GM21576 (cell line): Measurements from ENCODE around the gene TM2D1.
"Not testable (repeated sequence)": the region's sequence is repeated elsewhere in the genome, so short reads cannot be mapped to it uniquely, and the experiment has no call there.

Experiments used
- ATAC-seq: cut with Tn5 transposase; IDR thresholded peaks from one replicate; pipeline ENCODE4 v1.9.1; 2021; ENCODE audit warnings: mild to moderate bottlenecking, moderate library complexity; ENCODE audit not compliant: unreplicated experiment

The TM2D1 gene

DNA sequence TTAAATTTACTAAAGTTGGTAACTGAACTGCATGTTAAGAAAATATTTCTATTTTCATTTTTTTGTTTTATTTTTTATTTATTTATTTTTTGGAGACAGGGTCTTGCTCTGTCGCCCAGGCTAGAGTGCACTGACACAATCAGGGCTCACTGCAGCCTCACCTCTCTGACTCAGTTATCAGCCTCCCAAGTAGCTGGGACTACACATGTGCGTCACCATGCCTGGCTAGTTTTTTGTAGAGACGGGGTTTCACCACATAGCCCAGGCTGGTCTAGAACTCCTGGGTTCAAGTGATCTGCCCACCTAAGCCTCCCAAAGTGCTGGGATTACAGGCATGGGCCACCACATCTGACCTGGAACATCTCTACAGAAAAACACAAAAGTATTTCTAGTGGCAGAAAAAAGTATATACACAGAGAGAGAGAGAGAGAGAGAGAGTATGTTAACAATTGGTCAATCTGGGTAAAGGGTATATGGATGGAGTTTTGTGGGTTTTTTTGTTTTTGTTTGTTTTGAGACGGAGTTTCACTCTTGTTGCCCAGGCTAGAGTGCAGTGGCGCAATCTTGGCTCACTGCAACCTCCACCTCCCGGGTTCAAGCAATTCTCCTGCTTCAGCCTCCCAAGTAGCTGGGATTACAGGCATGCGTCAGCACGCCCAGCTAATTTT is 5.8 kb downstream of the TM2D1 start:
- ATAC-seq, result not testable (repeated sequence)

DNA sequence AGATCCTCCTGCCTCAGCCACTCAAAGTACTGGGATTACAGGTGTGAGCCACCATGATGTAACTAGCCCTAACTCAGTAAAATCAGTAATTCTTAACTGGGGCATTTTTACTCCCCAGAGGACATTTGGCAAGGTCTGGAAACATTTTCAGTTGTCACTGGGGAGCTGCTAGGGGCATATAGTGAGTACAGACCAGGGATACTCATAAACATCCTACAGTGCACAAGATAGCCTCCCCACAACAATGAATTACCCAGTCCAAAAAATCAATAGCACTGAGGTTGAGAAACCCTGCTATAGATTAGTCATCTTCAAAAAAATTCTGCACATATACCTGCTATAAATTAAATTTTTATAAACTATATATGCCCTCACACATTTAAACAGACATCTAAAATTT is 13.0 kb downstream of the TM2D1 start:
- no peak for ATAC-seq

GRCh38 chr1:61711257-61711656 is 13.7 kb downstream of the TM2D1 start:
- ATAC-seq, result not testable (repeated sequence)

- no peak for ATAC-seq
These were observed 15.0 kb downstream of the TM2D1 start for GRCh38 chr1:61709908-61710289.

- no peak for ATAC-seq
These were observed 15.7 kb downstream of the TM2D1 start for GRCh38 chr1:61708953-61709907.

GRCh38 chr1:61699911-61700851 is 24.8 kb downstream of the TM2D1 start:
- ATAC-seq, result no peak

DNA sequence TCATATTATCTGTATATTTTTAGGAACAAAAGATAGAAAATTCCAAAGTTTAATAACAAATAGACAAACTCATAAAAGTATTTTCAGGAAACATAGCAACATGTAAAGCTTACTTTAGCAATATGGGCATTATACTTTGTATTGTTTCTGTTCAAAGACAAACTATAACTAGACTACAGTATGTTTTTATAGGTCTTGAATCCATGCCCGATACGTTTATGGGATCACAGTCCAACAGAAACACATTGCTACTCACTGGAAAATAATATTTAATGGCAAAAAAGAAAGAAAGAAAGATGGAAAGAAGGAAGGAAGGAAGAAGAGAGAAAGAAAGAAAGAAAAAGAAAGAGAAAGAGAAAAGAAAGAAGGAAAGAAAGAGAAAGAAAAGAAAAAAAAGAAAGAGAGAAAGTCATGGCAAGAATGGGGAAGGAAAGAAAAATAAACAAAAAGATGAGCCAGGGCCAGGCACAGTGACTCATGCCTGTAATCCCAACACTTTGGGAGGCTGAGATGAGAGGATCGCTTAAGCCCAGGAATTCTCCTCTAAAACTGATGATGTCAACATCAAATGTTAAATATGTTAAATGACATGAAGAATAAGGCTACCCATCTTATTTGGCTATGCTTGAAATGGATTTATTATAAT is 32.7 kb downstream of the TM2D1 start:
- ATAC-seq, result no peak

- no peak for ATAC-seq
These were observed 37.0 kb downstream of the TM2D1 start for GRCh38 chr1:61687901-61688300.

GRCh38 chr1:61682891-61683290 is 42.0 kb downstream of the TM2D1 start:
- no peak for ATAC-seq

DNA sequence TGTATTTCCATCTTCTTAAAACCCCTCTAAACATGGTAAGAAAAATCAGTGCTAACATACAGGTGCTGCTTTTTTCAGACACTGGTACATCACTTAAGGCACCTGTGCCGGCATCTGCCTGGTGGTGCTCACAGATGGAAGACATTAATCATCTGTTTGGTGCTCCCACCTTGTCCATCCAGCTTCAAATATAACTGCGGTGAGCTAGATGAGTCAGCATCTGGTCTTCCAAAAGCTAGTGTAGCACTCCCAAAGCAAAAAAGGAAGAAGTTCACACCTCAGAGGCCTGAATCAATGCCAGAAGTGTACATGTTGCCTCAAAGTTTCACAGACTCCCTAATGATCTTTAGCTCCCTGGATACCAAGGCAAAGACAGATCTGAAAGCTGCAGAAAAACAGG is 44.4 kb downstream of the TM2D1 start:
- no peak for ATAC-seq

DNA sequence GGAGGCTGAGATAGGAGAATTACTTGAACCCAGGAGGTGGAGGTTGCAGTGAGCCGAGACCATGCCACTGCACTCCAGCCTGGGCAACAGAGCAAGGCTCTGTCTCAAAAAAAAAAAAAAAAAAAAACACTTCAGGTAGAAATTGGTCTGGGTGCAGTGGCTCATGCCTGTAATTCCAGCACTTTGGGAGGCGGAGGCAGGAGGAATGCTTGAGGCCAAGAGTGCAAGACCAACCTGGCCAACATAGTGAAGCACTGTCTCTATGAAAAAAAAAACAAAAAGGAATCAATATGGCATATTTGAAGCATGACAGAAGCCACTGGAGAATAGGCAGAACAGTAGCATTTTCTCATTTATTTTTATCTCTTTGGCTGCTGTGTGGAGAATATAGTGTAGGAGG is 48.1 kb downstream of the TM2D1 start:
- ATAC-seq, result not testable (repeated sequence)

- no peak for ATAC-seq
These were observed 50.7 kb downstream of the TM2D1 start for GRCh38 chr1:61674221-61674620.

GRCh38 chr1:61672376-61672775 is 52.6 kb downstream of the TM2D1 start:
- no peak for ATAC-seq

- no peak for ATAC-seq
These were observed 54.5 kb downstream of the TM2D1 start for GRCh38 chr1:61670445-61670844.

DNA sequence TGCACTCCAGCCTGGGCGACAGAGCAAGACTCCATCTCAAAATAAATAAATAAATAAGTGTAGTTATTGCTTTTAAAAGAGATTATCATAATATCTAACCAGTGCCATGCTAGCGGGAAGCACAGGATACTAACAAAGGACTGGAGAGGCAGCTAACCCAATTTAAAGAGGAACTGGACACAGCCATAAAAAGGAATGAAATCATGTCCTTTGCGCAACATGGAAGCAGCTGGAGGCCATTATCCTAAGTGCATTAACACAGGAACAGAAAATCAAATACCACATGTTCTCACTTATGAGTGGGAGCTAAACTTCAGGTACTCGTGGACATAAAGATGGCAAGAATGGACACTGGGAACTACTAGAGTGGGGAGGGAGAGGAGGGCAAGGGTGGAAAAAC is 54.9 kb downstream of the TM2D1 start:
- no peak for ATAC-seq

- no peak for ATAC-seq
These were observed 65.9 kb downstream of the TM2D1 start for GRCh38 chr1:61659061-61659460.

DNA sequence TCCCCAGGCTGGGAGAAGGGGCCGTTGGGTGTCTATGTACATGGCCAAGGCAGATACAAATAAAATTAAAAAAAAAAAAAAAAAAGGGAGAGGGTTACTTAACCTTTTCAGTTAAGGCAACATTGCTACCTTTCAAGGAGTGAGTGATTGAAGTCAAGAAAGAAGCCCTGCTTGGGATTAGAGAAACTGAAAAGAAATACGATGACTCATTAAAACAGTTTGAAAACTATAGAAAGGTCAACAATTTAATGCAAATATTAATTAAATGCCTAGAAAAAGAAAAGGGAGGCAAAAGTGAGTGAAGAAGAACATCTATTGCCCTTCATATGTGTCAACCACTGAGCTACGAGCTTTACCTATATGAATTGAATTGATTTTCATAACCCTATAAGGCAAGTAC is 69.5 kb downstream of the TM2D1 start:
- no peak for ATAC-seq

GRCh38 chr1:61654067-61654466 is 70.9 kb downstream of the TM2D1 start:
- no peak for ATAC-seq

DNA sequence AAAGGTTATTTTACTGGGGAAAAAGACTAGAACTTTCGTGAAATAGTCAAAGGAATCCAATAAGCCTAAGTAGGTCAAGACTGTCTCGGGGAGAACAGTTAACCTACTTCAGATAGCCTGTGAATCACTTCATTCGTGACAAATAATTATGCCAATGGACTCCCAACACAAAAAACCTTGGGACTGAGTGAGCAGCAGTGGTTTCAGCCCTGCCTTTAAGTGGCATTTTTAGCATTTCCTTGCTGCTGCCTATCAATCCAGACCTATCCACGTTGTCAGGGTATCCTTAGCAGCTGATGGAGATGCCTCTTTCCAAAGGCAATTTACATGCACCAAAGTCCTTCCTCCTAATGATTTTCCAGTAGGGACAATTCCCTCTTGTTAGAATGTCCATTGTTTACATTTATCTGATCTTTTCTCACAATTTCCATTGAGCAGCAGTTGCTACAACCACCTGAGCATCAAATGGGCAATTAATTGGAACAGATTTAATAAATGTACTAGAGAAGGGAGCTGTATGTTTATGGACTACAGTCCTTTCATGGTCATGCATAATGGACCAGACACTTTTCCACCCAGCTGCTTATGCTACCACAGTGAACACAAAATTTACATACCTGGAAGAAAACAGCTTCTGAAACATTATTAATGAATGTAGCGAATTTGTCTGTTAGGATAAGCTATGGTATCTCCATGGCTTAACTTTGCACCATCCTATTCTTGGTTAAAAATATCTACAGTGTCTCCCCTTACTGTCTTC is 75.8 kb downstream of the TM2D1 start:
- no peak for ATAC-seq

DNA sequence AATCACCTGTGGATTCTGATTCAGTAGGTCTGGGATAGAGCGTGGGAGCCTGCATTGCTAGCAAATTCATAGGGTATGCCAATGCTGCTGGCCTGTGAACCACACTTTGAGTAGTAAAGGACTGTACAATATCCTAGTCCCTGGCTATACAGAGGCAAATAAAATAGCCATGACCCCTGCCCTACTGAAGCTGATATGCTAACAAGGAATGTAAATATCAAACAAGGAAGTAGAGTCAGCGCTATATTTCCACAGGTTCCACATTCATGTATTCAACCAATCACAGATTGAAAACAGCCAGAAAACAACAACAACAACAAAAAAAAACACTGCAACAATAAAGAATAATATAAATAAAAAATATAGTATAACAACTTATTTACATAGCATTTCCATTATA is 77.8 kb downstream of the TM2D1 start:
- ATAC-seq, result no peak
